ENCODE results near the gene DCTN3.
A peak's percentile ranks its signal among the peaks of the same experiment; 100 is the strongest.

DCTN3 gene

DNA sequence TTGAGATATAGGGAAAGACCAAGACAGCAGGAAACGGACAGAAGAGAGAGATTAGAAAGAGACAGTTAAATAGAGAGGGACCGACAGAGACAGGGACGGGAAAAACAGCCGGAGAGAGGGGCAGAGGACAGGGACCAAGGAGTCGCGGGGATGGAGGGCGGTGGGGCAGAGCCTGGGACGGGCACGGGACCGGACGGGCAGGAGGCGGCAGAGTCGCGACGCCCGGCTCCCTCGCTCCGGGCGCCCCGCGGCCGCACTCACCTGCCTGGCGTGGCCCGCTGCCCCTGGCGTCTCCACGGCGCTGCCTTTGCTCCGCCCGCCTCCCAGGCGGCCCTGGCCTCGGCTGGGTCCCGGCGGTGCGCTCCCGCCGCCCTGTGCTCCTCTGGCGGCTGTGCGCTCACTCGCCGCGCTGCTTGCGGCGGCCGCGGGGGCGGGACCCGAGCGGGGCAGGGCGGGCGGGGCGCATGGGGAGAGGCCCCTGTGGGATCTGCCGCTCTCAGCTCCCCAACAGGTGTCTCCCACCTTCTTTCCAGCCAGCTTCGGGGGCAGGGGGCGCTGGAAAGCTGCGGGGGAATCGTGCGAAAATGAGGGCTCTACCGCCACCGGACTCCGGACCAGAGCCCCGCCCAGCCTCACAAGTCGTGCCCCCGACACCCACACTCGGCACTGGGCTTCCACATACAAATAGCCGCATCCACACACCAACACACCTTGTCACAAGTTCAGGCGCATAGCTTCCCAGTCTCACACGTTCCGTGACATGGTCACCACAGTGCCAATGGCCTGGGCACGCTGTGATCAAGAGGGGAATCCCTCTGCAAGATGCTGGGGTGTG lies 8.6 kb upstream of the DCTN3 start, which contains the start of gene ARID3C:
Gene ARID3C (minus strand): TSS at position 411 of the 835 bp plus-strand sequence. CDS start 1,052 bp downstream, outside the sequence.
- in situ Hi-C loops (cut with HindIII; ENCODE audit: low pct_ligation_motif_present, low pct_unique_long_range_greater_than_20kb, low sequenced_read_pairs) = no loop called here
- no peak for DNase-seq

DNA sequence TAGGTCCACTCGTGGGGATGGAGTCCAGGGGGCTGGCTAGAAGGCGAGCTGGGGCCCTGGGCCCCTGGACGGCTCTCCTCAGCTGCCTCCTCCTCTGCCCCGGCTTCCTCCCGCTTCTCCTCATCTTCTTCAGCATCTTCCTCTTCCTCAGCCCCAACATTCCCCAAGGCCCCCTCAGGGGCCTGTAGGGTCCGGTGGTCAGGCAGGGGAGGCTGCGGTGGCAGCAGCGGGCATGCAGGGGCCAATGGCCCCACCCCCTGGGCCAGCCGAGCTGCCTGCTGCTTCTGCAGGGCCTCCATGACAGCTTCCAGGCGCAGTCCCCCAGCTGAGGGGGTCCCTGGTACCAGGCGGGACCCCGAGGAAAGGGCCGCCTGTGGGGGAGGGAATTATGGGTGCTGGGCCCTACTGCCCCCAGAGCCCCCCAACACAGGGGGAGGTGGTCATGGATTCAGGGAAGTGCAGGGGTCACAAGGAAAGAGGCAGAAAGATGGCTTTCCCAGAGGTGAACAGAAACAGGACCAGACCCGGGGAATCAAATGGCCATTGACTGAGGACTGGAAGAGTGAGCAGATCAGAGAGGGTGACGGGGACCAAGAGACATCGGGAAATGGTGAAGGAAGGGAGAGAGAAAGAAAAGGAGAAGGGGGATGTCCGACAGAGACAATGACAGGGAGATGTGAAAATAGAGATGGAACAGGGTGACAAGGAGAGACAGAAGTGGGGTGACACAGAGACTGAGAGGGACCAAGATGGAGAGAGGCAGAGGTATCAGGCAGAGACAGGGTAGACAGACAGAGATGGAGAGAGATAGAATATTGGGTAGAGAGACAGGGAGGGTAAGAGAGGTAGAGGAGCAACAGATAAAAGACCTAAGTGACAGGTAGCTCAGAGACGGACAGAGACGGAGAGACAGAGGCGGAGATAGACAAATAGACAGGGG lies 7.7 kb upstream of the DCTN3 start:
- in situ Hi-C loops (cut with HindIII; ENCODE audit: low pct_ligation_motif_present, low pct_unique_long_range_greater_than_20kb, low sequenced_read_pairs) = no loop called here
- DNase-seq = no peak

DNA sequence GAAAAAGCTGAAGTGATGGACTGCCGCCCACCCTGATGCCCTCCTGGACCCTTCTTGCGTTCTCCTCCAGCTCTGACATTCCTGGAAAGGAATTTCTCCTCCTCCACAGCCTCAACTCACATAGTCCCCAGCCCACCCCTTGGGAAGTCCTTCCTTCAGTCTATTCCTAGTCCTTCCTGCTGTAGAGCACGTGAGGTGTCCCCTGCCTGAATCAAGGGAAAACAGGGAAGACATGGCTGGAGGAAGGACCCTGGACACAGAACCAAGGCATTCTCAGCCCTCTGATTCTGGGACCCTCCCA lies 4.8 kb upstream of the DCTN3 start:
- in situ Hi-C loops (cut with HindIII; ENCODE audit: low pct_ligation_motif_present, low pct_unique_long_range_greater_than_20kb, low sequenced_read_pairs) = no loop called here
- no peak for DNase-seq

GRCh38 chr9:34624475-34625185 lies 4.3 kb upstream of the DCTN3 start:
- in situ Hi-C loops (cut with HindIII; ENCODE audit: low pct_ligation_motif_present, low pct_unique_long_range_greater_than_20kb, low sequenced_read_pairs) = no loop called here
- no peak for DNase-seq

DNA sequence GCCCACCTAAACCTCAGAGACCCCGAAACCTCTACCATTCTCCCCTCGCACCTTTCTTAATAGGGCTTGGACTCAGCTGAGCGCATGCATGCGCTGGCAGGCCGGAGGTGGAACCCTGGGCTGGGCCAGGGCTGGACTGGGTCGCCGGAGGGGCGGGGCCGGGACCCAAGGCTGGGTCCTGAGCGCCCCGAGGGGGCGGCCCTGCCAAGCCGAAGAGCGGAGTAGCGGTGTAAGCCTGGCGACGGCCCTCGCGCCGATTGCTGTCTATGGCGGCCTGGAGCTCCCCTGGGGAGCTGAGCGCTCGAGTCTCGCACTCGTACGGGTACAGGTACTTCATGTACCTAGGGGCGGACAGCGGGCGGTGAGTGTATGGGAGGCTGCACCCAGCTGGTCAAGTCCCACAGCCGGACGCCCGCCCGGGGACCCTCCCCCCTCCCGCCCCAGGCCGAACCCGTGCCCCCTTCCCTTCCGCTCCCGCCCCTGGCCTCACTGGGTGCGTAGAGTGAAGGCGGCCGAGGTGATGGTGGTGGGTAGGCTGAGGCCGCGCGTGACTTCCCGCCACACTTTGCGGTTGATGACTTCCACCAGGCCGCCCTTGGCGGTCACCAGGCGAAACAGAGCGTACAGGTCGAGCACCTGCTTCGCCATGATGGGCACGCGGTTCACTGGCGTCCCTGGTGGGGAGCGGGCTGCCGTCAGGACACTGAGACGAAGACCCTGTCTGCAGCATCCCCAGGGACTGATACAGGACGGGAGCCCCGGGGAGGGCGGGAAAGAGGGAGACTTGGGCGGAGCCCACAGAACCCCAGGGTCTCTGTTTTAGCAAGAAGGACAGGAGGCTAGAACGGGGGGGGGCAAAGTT lies 3.3 kb upstream of the DCTN3 start:
- no peak for DNase-seq
- in situ Hi-C loops (cut with HindIII; ENCODE audit: low pct_ligation_motif_present, low pct_unique_long_range_greater_than_20kb, low sequenced_read_pairs) = no loop called here

DNA sequence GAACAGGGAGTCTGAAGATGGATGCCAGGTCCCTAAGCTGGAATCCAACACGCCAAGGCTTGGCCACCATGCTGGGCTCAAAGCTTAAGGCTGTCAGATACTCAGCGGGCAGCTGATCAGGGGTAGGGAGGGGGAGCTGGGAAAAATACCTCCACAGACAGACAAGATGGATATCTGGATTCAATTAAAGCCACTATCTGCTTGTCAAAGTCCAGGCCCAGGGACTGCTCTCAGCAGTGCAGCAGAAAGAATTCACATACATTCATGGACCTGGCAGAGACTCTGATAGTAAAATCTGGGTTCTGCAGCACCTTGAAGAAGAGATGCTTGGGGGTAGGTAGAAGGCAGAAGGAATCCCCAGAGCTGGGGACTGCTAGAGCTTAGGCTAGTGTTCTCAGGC lies 5.2 kb downstream of the DCTN3 start:
- in situ Hi-C loops (cut with HindIII; ENCODE audit: low pct_ligation_motif_present, low pct_unique_long_range_greater_than_20kb, low sequenced_read_pairs) = no loop called here
- DNase-seq = no peak

DNA sequence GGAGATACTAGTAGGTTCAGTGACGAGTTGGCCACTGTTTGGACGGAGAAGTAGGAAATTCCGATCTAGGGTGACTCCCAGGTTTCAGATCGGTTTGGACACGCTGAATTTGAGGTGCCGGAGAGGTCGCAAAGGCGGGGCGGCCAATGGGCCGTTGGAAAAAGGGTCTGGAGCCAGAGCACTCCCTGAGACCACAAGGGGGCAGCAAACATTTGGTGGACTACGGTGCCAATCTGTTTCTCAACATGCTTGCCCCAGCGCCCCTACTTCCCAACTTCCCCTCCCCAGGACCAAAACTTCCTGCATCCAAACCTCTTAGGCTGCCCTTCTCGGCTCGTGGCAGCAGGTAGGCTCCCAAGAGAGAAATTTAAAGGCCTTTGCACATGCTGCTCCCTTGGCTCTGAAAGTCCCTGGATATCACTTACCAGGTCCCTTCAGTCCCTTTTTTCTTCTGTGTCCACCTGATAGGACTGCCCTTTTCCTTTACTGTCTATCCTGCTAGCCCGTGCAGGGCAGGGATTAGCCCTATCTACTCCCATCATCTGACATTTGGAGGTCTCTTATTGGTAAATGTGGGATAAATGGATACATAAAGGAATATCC lies 7.4 kb downstream of the DCTN3 start:
- in situ Hi-C loops (cut with HindIII; ENCODE audit: low pct_ligation_motif_present, low pct_unique_long_range_greater_than_20kb, low sequenced_read_pairs) = no loop called here
- peak; percentile 81 for DNase-seq

DNA sequence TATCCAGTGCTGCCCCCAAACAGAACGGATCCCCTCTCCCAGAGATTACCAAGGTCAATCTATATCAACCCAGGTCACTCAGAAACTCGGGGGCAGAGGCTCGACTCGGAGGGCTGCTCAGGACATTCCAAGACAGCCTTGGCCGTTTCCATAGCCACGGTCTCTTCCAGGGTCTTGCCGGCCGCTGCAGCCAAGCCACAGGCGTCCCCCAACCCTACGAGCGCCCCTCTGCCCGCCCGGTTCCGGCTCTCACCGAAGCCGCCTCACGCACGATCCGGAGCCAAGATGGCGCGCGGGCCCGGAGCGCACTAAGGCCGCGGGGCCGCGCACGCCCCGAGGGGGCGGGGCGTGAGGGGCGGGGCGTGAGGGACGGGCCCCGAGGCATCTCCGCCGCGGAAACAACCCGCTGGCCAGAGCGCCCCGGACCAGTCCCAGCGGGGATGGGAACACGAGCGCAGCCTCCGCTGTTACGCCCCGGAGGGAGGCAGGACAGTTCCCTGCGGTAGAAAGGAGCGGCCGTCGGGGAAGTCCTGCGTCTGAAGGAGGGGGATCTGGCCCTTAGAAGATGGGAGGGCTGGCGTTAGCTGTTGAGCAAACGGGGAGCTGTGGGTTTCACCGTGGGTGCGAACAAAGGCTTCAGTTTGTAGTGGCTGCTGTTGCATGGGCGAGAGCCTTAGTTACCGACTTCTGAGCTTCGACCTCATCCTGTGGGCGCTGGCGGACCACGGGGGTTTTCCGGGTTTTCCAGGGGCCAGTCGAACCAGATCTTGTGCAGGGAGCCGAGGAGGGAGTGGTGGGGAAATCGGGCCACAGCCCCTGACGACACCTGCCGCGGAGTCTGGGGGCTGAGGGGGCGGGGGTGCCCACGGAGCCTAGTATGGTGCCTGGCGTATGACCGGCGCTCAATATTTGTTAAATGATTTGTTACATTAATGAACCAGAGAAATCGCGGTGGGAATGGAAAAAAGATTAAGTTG lies 8.2 kb downstream of the DCTN3 start, which contains the start of gene RPP25L:
Gene RPP25L (minus strand): TSS at position 287 of the 977 bp plus-strand sequence. CDS start 801 bp downstream, outside the sequence.
- peak; percentile 85 for DNase-seq
- in situ Hi-C loops (cut with HindIII; ENCODE audit: low pct_ligation_motif_present, low pct_unique_long_range_greater_than_20kb, low sequenced_read_pairs) = no loop called here

DNA sequence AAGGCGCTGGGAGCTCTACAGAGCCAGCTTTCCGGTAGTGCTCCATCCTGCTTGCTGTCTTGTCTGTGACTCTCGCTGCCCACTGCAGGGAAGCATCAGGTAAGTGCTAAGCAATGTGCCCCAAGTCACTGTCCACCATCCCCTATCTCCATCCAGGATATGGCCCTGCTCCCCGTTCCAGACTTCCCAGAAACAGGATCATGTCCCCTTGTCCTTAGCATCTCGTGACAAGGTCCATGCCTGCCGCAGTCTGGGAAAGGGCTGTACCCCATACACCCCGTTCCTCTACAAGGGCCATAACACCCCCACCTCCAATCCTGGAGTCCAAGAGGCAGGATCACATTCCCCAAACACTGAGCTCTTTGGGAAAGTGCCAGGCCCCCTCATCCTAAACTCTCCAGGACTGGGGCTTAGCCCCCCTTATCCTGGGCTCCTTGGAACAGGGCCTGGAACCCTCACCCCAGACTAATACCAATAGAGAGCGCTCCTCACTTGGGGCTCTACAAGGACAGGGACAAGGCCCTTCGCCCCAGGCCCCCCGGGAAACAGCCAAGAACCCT lies 9.0 kb downstream of the DCTN3 start:
- in situ Hi-C loops (cut with HindIII; ENCODE audit: low pct_ligation_motif_present, low pct_unique_long_range_greater_than_20kb, low sequenced_read_pairs) = no loop called here
- DNase-seq = no peak

GRCh38 chr9:34610434-34611206 lies 9.7 kb downstream of the DCTN3 start:
- DNase-seq = no peak
- in situ Hi-C loops (cut with HindIII; ENCODE audit: low pct_ligation_motif_present, low pct_unique_long_range_greater_than_20kb, low sequenced_read_pairs) = no loop called here

GRCh38 chr9:34607331-34607730 lies 13.0 kb downstream of the DCTN3 start:
- in situ Hi-C loops (cut with HindIII; ENCODE audit: low pct_ligation_motif_present, low pct_unique_long_range_greater_than_20kb, low sequenced_read_pairs) = no loop called here
- no peak for DNase-seq

GRCh38 chr9:34606905-34607304 lies 13.4 kb downstream of the DCTN3 start:
- in situ Hi-C loops (cut with HindIII; ENCODE audit: low pct_ligation_motif_present, low pct_unique_long_range_greater_than_20kb, low sequenced_read_pairs) = no loop called here
- no peak for DNase-seq

DNA sequence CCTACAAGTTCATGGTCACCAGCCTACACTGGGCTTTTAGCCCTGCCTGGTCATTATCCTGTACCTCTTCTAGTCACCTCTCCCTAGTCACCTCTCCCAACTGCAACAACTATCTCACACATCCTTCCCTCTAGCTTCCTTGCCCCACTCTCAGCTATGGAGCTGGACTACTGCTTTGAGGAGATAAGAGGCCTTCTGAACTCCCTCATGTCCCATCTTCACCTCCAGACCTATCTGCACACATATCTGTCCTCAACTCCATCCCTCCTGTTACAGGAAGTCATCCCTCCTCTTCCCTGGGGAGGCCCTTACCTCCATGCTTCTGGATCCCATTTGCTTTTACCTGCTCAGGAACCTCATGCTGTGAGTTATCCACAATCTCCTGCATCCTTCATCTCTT lies 14.1 kb downstream of the DCTN3 start:
- in situ Hi-C loops (cut with HindIII; ENCODE audit: low pct_ligation_motif_present, low pct_unique_long_range_greater_than_20kb, low sequenced_read_pairs) = no loop called here
- DNase-seq = no peak

- in situ Hi-C loops (cut with HindIII; ENCODE audit: low pct_ligation_motif_present, low pct_unique_long_range_greater_than_20kb, low sequenced_read_pairs) = no loop called here
- peak; percentile 62 for DNase-seq
Measured at GRCh38 chr9:34603610-34604231, 16.6 kb downstream of the DCTN3 start.

GRCh38 chr9:34601937-34602573 lies 18.2 kb downstream of the DCTN3 start:
- DNase-seq = no peak
- in situ Hi-C loops (cut with HindIII; ENCODE audit: low pct_ligation_motif_present, low pct_unique_long_range_greater_than_20kb, low sequenced_read_pairs) = no loop called here

Measured in ACHN (cell line).